NB4 (cell line): ENCODE measurements around the gene PLA2G3.

Experiments
- CTCF ChIP-seq: IDR thresholded peaks from one replicate; pipeline ENCODE4 v1.5.1; 2012; ENCODE audit warnings: low read depth, low read length
- MYC ChIP-seq: IDR thresholded peaks from 2 replicates; pipeline ENCODE4 v1.6.1; 2011; ENCODE audit warnings: low read depth, low read length
- POLR2A ChIP-seq: IDR thresholded peaks from 2 replicates; pipeline ENCODE4 v1.6.1; 2011; ENCODE audit warnings: mild to moderate bottlenecking; ENCODE audit not compliant: insufficient read length; ENCODE audit errors: extremely low read depth

GRCh38 chr22:31179345-31179744 lies 39.0 kb upstream of the PLA2G3 start:
- no peak for TF ChIP-seq CTCF
- TF ChIP-seq MYC = no peak
- TF ChIP-seq POLR2A = no peak
